K562 (cell line): ENCODE measurements around the gene SETDB1. TPM values are rescaled to one million over a fixed set of nuclear protein-coding genes. Genes with fewer than 3 reads are reported as not detected.

Source experiments
- ARNT ChIP-seq, 2 experiments: fragments of 450-650 bp; IDR thresholded peaks; 2 replicates each; pipeline ENCODE4 v1.6.1; 2016; ENCODE audit warnings: mild to moderate bottlenecking in 1 of 2
- CBX3 ChIP-seq, 2 experiments: IDR thresholded peaks; 1 replicate in 1 of 2; 2 replicates in 1 of 2; pipeline ENCODE4 v1.6.1; 2012; ENCODE audit warnings: inconsistent platforms in 2 of 2, low read length in 2 of 2, borderline replicate concordance in 1 of 2, control low read depth in 1 of 2
- CGGBP1 ChIP-seq: fragments of 250-450 bp; sonication (Bioruptor Pico); IDR thresholded peaks from 2 replicates; pipeline ENCODE4 v1.9.0; 2021; ENCODE audit warnings: mild to moderate bottlenecking
- CHAMP1 ChIP-seq: fragments of 450-650 bp; IDR thresholded peaks from 2 replicates; pipeline ENCODE4 v1.6.1; 2016; ENCODE audit warnings: mild to moderate bottlenecking
- CHD1 ChIP-seq: fragments of 200-600 bp; sonication (generic); IDR thresholded peaks from one replicate; pipeline ENCODE4 v1.6.1; 2012; ENCODE audit warnings: mild to moderate bottlenecking, moderate library complexity, low read length, inconsistent platforms
- E4F1 ChIP-seq: fragments of 250-450 bp; sonication (Bioruptor Pico); IDR thresholded peaks from 2 replicates; pipeline ENCODE4 v1.5.0; 2021; ENCODE audit warnings: mild to moderate bottlenecking, borderline replicate concordance
- KDM4B ChIP-seq, 2 experiments: fragments of 450-650 bp in 1 of 2; sonication (generic) in 1 of 2; IDR thresholded peaks; 2 replicates each; pipeline ENCODE4 v1.6.1; 2016 to 2017; ENCODE audit warnings: borderline replicate concordance in 2 of 2, antibody characterized with exemption in 1 of 2, low read depth in 1 of 2, mild to moderate bottlenecking in 1 of 2
- MED1 ChIP-seq: sonication (generic); formaldehyde crosslinking; IDR thresholded peaks from 2 replicates; pipeline ENCODE4 v1.8.1; 2023; ENCODE audit warnings: missing genetic modification reagents, borderline replicate concordance
- MEIS2 ChIP-seq: fragments of 450-650 bp; IDR thresholded peaks from 2 replicates; pipeline ENCODE4 v1.6.1; 2014; ENCODE audit warnings: mild to moderate bottlenecking; ENCODE audit not compliant: partially characterized antibody
- NCOA4 ChIP-seq: fragments of 450-650 bp; IDR thresholded peaks from 2 replicates; pipeline ENCODE4 v1.6.1; 2018; ENCODE audit warnings: mild to moderate bottlenecking; ENCODE audit not compliant: partially characterized antibody
- RNF2 ChIP-seq: sonication (generic); IDR thresholded peaks from 2 replicates; pipeline ENCODE4 v1.6.1; 2016
- RNF219 ChIP-seq: fragments of 250-450 bp; sonication (Bioruptor Pico); IDR thresholded peaks from 2 replicates; pipeline ENCODE4 v1.5.0; 2022; ENCODE audit warnings: mild to moderate bottlenecking
- SIN3A ChIP-seq, 2 experiments: fragments of 150-350 bp in 1 of 2; IDR thresholded peaks; 2 replicates each; pipeline ENCODE4 v1.6.1; 2011 to 2016; ENCODE audit warnings: borderline replicate concordance in 2 of 2, low read depth in 2 of 2, low read length in 2 of 2, mild to moderate bottlenecking in 2 of 2, moderate library complexity in 2 of 2; ENCODE audit not compliant: control insufficient read depth in 1 of 2
- SMC3 ChIP-seq: conservative IDR thresholded peaks from 2 replicates; pipeline ENCODE4 v1.6.1; 2011; ENCODE audit warnings: low read depth, low read length, improper control_type of control experiment; ENCODE audit not compliant: insufficient read depth
- YY1 ChIP-seq, 3 experiments: IDR thresholded peaks; 2 replicates each; pipeline ENCODE4 v1.6.1; 2011; ENCODE audit warnings: low read length in 2 of 3, mild to moderate bottlenecking in 2 of 3, moderate library complexity in 2 of 3, borderline replicate concordance in 1 of 3, control low read depth in 1 of 3, low read depth in 1 of 3; ENCODE audit not compliant: insufficient read depth in 3 of 3, insufficient replicate concordance in 2 of 3, control insufficient read depth in 1 of 3, insufficient read length in 1 of 3; ENCODE audit errors: extremely low read depth in 1 of 3
- ZKSCAN8 ChIP-seq: fragments of 200-800 bp; sonication (Bioruptor generic); IDR thresholded peaks from 2 replicates; pipeline ENCODE4 v1.6.1; 2016; ENCODE audit warnings: missing genetic modification characterization, missing compliant biosample characterization
- ZNF217 ChIP-seq: sonication (generic); formaldehyde crosslinking; IDR thresholded peaks from 2 replicates; pipeline ENCODE4 v1.8.0; 2022; ENCODE audit warnings: mild to moderate bottlenecking, missing genetic modification reagents
- ZNF3 ChIP-seq: fragments of 250-450 bp; sonication (Bioruptor Pico); IDR thresholded peaks from 2 replicates; pipeline ENCODE4 v1.5.0; 2021; ENCODE audit warnings: mild to moderate bottlenecking, moderate library complexity
- ZSCAN29 ChIP-seq: fragments of 450-650 bp; IDR thresholded peaks from 2 replicates; pipeline ENCODE4 v1.6.1; 2017
- polyA plus RNA-seq, 8 experiments: library from polyadenylated mRNA; depleted of rRNA in 4 of 8; stranded (reverse) in 5 of 8; unstranded in 3 of 8; fragments of >200 nt; fragmentation: Nextera tagmentation in 2 of 8; fragmentation: Illumina TruSeq in 1 of 8; extraction: Ambion mirVana in 2 of 8; extraction: Trizol in 1 of 8; gene quantifications; 2 replicates each; pipeline versions ENCODE4 v1.2.1 to v1.2.3, GENCODE V29; 2011 to 2014; ENCODE audit warnings: inconsistent platforms in 1 of 8, missing spikeins in 1 of 8
- total RNA-seq, 7 experiments: library from RNA; depleted of rRNA in 6 of 7; stranded (reverse); fragments of >200 nt in 6 of 7; fragmentation: Illumina TruSeq in 2 of 7; extraction: Trizol in 2 of 7; gene quantifications; 2 replicates each; pipeline versions ENCODE4 v1.2.1 to v1.2.3, GENCODE V29; 2011 to 2021; ENCODE audit warnings: low replicate concordance in 1 of 7

The SETDB1 gene
- total and polyA plus RNA-seq, 9 of the 15 experiments (the other 6 are each of a cell fraction or from before 2014, with no cell fraction given): 21.5 to 64.4 (median 42.0) TPM

- TF ChIP-seq CHAMP1: no peak
- TF ChIP-seq ZNF217 (CRISPR knock-in tag): no peak
- no peak for TF ChIP-seq E4F1 (CRISPR knock-in tag)
- TF ChIP-seq CGGBP1: peak; percentile 57; the same call in 1 of the 2 replicates
- peak; percentile 81 for TF ChIP-seq RNF2
- no peak for TF ChIP-seq KDM4B (IDR thresholded peaks at IDR 0.05; ENCODE audit: borderline replicate concordance in 2 of 2, low read depth in 1 of 2)
- TF ChIP-seq MED1 (CRISPR knock-in tag): no peak
- TF ChIP-seq YY1 (IDR thresholded peaks at IDR 0.05; ENCODE audit: borderline replicate concordance in 1 of 3, control insufficient read depth in 1 of 3, extremely low read depth in 1 of 3, insufficient read depth in 3 of 3, insufficient read length in 1 of 3, insufficient replicate concordance in 2 of 3, low read depth in 1 of 3, low read length in 2 of 3): peak in 1 of 3 experiments; percentile 8
- no peak for TF ChIP-seq RNF219
- no peak for TF ChIP-seq MEIS2
- TF ChIP-seq SIN3A (IDR thresholded peaks at IDR 0.05; ENCODE audit: borderline replicate concordance in 2 of 2, control insufficient read depth in 1 of 2, low read depth in 2 of 2, low read length in 2 of 2): peak; percentile 35 to 42; a peak in 1 of 4 replicates
- no peak for TF ChIP-seq SMC3
- TF ChIP-seq NCOA4: no peak
- no peak for TF ChIP-seq ZNF3 (CRISPR knock-in tag)
- peak; percentile 54 to 81; a peak in 2 of 4 replicates for TF ChIP-seq ARNT (IDR thresholded peaks at IDR 0.05)
- no peak for TF ChIP-seq ZSCAN29
- no peak for TF ChIP-seq CHD1
- TF ChIP-seq CBX3 (IDR thresholded peaks at IDR 0.05; ENCODE audit: borderline replicate concordance in 1 of 2, low read length in 2 of 2): peak in 1 of 2 experiments; percentile 55; a peak in 2 of 3 replicates
- peak; percentile 43; the same call in 1 of the 2 replicates for TF ChIP-seq ZKSCAN8
Observed at GRCh38 chr1:150976879-150977694, 50.9 kb downstream of the SETDB1 start (continued).
